Measurements from ENCODE around the gene CDKN2B.
A peak's percentile ranks its signal among the peaks of the same experiment; 100 is the strongest.

The CDKN2B gene

GRCh38 chr9:22052376-22052945, 43.4 kb upstream of the CDKN2B start:
- H3K4me3 ChIP-seq (ENCODE audit: low read length): no peak overlapping the region
- DNase-seq (ENCODE audit: low read depth): peak; percentile 98
- TF ChIP-seq, protein P1, sequence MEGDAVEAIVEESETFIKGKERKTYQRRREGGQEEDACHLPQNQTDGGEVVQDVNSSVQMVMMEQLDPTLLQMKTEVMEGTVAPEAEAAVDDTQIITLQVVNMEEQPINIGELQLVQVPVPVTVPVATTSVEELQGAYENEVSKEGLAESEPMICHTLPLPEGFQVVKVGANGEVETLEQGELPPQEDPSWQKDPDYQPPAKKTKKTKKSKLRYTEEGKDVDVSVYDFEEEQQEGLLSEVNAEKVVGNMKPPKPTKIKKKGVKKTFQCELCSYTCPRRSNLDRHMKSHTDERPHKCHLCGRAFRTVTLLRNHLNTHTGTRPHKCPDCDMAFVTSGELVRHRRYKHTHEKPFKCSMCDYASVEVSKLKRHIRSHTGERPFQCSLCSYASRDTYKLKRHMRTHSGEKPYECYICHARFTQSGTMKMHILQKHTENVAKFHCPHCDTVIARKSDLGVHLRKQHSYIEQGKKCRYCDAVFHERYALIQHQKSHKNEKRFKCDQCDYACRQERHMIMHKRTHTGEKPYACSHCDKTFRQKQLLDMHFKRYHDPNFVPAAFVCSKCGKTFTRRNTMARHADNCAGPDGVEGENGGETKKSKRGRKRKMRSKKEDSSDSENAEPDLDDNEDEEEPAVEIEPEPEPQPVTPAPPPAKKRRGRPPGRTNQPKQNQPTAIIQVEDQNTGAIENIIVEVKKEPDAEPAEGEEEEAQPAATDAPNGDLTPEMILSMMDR (IDR thresholded peaks at IDR 0.05; ENCODE audit: insufficient read depth, low read depth, low read length, missing control alignments): no peak

- DNase-seq (ENCODE audit: low read depth): no peak
- no peak overlapping the region for H3K4me3 ChIP-seq (ENCODE audit: low read length)
These were observed 41.8 kb upstream of the CDKN2B start for GRCh38 chr9:22050924-22051323.

DNA sequence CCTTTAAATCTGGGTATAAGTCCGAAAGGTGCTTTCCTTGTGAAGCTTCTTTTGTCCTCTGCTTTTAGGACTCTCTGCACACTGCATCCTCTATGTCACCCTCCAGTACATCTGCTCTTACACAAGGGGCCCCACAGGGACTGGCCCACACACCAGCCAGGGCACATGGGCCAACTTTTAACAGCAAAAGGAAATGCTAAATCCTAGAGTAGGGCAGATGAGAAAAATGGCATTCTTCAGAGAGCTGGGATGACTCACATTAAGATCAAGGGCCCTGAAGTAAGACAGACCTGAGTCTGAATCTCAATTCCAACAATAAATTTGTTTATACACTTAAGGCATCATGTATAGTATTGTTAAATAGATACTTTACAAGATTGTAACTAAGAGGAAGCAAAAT, 40.3 kb upstream of the CDKN2B start:
- TF ChIP-seq, protein P1 (IDR thresholded peaks at IDR 0.05; ENCODE audit: insufficient read depth, low read depth, low read length, missing control alignments): no peak
- DNase-seq (ENCODE audit: low read depth): peak; percentile 52
- no peak overlapping the region for H3K4me3 ChIP-seq (ENCODE audit: low read length)

More at GRCh38 chr9:22050924-22051323, 41.8 kb upstream of the CDKN2B start:
- TF ChIP-seq, protein P1 (IDR thresholded peaks at IDR 0.05; ENCODE audit: insufficient read depth, low read depth, low read length, missing control alignments): no peak

DNA sequence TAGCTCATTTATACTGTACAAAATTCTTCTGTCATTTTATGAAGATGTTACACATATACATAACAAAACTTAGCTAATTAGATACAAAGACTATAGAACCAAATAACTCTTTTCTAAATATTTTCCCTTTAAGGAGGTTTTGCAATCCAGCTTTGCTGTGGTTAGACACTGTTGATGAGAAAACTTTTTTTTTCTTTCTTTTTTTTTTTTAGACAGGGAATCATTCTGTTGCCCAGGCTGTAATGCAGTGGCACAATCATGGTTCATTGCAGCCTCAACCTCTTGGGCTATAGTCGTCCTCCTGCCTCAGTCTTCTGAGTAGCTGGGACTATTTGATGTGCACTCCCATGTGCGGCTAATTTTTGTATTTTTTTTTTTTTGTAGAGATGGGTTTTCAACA, 38.5 kb upstream of the CDKN2B start:
- DNase-seq (ENCODE audit: low read depth): no peak
- no peak overlapping the region for H3K4me3 ChIP-seq (ENCODE audit: low read length)
- TF ChIP-seq, protein P1 (IDR thresholded peaks at IDR 0.05; ENCODE audit: insufficient read depth, low read depth, low read length, missing control alignments): no peak

DNA sequence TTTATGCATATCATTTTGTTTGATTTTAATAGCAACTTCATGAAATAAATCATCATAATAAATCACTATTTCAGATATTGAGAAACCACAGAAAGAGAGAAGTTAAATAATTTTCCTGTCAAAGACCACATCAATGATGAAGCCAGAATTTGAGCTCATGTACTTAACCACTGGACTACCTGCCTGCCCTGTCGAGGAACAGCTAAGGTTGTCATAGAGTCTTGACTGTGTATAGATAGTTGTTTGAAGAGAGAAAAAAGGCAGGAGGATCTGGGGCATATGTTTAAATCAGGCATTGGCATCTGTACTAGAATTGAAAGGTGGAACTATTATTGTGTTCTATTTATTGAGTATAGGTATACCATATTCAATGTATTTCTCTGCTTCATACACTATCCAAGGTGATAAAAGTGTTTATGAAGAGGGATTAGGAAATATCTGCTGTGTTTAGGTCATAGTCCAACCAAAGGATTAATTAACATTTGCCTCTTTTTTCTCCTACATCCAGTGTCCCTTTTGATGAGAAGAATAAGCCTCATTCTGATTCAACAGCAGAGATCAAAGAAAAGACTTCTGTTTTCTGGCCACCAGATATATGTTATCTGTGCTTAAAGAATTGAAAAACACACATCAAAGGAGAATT, 37.3 kb upstream of the CDKN2B start:
- TF ChIP-seq, protein P1 (IDR thresholded peaks at IDR 0.05; ENCODE audit: insufficient read depth, low read depth, low read length, missing control alignments): no peak
- no peak overlapping the region for H3K4me3 ChIP-seq (ENCODE audit: low read length)
- DNase-seq (ENCODE audit: low read depth): no peak

GRCh38 chr9:22045423-22045822, 36.3 kb upstream of the CDKN2B start:
- H3K4me3 ChIP-seq (ENCODE audit: low read length): no peak overlapping the region
- TF ChIP-seq, protein P1 (IDR thresholded peaks at IDR 0.05; ENCODE audit: insufficient read depth, low read depth, low read length, missing control alignments): no peak
- DNase-seq (ENCODE audit: low read depth): no peak

GRCh38 chr9:22044583-22044982, 35.5 kb upstream of the CDKN2B start:
- no peak overlapping the region for H3K4me3 ChIP-seq (ENCODE audit: low read length)
- TF ChIP-seq, protein P1 (IDR thresholded peaks at IDR 0.05; ENCODE audit: insufficient read depth, low read depth, low read length, missing control alignments): no peak
- peak; percentile 88 for DNase-seq (ENCODE audit: low read depth)

Data from epithelial cell of esophagus (primary cell).